Effector CD4-positive, alpha-beta T cell (primary cell): ENCODE results near the gene TTC17.
"Not testable (repeated sequence)": the region's sequence is repeated elsewhere in the genome, so short reads cannot be mapped to it uniquely, and the experiment has no call there.

Source experiments
- DNase-seq: peaks from one replicate; pipeline ENCODE4 v3.0.0-alpha.2; 2020
- total RNA-seq: gene quantifications from one replicate; lab custom pipeline; 2026; lab: John Stamatoyannopoulos, UW

The TTC17 gene, protein sequence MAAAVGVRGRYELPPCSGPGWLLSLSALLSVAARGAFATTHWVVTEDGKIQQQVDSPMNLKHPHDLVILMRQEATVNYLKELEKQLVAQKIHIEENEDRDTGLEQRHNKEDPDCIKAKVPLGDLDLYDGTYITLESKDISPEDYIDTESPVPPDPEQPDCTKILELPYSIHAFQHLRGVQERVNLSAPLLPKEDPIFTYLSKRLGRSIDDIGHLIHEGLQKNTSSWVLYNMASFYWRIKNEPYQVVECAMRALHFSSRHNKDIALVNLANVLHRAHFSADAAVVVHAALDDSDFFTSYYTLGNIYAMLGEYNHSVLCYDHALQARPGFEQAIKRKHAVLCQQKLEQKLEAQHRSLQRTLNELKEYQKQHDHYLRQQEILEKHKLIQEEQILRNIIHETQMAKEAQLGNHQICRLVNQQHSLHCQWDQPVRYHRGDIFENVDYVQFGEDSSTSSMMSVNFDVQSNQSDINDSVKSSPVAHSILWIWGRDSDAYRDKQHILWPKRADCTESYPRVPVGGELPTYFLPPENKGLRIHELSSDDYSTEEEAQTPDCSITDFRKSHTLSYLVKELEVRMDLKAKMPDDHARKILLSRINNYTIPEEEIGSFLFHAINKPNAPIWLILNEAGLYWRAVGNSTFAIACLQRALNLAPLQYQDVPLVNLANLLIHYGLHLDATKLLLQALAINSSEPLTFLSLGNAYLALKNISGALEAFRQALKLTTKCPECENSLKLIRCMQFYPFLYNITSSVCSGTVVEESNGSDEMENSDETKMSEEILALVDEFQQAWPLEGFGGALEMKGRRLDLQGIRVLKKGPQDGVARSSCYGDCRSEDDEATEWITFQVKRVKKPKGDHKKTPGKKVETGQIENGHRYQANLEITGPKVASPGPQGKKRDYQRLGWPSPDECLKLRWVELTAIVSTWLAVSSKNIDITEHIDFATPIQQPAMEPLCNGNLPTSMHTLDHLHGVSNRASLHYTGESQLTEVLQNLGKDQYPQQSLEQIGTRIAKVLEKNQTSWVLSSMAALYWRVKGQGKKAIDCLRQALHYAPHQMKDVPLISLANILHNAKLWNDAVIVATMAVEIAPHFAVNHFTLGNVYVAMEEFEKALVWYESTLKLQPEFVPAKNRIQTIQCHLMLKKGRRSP
- total RNA-seq: 158 reads per million, percentile 90 among the genes with 10 or more reads in this experiment

DNA sequence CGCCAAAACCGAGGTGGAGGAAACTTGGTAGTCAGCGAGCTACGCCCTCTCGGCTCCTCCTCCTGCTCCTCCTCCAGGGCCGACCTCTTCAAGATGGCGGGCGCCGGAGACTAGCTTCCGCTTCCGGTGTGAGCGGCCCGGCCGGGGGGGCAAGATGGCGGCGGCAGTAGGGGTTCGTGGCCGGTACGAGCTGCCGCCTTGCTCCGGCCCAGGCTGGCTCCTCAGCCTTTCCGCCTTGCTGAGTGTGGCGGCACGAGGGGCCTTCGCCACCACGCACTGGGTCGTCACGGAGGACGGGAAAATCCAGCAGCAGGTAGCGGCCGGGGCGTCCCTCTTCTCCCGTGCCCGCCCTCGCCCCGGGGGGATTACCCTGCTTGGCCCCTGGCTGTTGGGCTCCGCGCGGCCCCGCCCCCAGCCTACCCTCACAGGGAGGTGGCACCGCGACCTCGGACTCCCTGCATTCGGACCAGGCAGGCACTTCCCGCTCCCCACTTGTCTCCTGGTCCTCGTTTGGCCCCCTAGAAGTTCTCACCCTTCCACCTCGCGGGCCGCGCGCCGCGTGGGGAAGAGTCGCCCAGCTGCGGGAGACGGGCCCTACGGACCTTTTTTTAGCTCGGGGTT, at the start of gene TTC17:
Gene TTC17, plus strand, starts transcription at position 120 of the 621 bp plus-strand sequence. Its CDS starts 35 bp downstream, at position 155.
- peak; percentile 93 for DNase-seq

DNA sequence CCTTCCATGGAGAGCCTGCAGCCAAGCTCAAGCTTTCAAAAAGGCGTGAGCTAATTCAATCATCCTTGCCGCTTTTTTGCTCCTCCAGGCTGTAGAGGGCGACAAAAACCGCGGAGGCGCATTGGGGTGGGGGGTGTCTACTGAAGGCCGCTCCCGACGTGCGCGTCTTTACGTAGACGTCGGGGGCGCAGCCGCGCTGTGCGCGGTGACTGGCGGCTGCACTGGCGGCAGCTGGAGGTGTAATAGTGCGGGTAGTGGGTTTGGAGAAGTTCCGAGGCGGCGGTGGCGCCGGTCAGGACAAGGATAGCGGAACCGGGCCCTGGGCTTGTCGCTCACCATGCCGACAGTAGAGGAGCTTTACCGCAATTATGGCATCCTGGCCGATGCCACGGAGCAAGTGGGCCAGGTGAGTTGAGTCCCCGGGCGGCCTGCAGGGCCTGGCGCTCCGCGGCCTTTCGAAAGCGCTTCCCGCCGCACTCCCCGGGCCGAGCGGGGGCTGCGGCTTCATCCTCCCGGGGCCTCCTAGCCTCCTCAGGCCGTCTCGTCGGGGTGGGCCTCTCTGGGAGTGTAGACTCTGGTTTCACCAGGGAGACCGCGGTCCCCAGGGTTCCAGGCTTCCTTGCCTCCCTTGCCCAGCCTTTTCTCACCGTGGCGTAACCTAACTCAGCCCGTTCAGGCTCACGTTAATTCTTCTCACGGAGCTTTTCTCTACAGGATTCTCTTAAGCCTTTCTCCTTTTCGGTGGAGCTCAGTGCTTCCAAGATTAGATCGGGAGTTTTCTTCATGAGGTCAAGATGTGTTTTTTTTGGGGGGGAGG, 46.7 kb upstream of the TTC17 start, which contains the start of gene API5:
Gene API5, plus strand, starts transcription at position 206 of the 817 bp plus-strand sequence. Its CDS starts 132 bp downstream, at position 338.
- DNase-seq: peak; percentile 88

DNA sequence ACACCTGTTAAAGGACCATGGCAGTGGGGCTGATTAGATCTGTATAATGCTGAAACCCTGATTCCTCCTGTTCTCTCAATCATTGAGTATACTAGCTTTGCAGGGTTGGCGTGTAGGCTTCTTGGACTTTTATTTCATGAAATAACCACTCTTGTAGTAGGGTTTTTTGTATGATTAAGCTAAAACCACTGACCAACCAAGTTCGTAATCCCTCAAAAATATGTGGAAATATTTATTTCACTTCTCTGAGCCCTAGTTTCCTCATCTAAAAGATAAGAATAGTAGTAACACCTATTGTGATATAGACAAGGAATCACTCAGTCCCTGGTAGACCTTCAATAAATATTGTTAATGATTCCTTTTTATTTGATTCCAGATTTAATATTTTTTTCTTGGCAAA, 42.8 kb upstream of the TTC17 start:
- DNase-seq: no peak

DNA sequence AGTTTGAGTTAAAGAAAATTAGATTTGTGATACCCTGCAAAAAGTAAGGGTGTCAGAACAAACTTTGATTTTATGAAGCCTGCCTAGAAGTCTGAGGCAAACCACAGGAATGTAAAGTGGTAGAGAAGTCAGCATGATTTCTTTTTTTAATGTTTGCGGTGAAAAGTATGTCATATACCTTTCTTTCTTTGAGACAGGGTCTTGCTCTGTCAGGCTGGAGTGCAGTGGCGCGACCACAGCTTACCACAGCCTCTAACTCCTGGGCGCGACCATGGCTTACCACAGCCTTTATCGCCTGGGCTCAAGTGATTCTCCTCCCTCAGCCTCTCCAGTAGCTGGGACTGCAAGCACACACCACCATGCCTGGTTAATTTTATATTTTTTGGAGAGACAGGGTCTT, 42.3 kb upstream of the TTC17 start:
- no peak for DNase-seq

DNA sequence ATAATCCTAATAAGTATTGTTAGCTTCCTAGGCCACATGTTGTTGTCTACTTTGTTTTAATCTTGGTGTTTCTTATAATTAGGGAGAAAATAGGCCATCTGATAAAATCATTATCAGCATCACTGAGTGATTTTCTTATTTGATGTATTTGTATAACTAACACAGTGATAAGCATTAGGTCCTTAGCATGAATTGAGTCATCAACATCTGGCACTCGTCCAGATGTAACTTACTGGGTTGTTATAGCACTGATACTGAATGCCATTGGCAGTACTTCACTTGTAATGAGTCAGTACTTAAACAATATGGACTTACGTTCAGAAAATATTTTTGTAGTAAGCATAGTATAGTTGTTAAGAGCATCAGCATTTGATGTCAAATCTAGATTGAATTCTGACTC, 30.7 kb upstream of the TTC17 start:
- DNase-seq: no peak

DNA sequence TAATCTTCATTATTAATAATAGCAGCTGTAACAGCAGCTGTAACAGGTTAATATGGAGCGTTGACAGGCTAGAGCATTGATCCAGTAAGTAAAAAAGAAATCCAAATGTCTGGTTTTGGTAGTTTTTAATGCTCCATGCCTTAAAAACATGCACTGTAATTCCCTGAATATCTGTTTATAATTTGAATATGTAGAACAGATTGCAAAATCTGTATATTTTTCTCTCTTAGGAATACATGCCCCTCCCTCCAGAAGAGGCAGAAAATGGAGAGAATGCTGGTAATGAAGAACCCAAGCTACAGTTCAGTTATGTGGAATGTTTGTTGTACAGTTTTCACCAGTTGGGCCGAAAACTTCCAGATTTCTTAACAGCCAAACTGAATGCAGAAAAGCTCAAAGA, 30.2 kb upstream of the TTC17 start:
- no peak for DNase-seq

DNA sequence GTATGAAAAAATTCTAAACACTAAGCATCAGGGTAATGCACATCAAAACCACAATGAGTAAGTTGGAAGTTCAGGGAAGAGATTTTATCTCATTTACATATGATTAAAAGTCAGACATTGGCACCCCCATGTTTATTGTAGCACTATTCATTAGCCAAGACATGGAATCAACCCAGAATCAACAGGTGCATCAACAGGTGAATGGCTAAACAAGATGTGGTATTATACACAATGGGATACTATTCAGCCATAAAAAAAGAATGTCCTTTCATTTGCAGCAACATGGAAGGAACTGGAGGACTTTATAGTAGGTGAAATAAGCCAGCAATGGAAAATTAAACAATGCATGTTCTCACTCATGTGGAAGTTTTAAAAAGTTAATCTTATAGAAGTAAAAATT, 17.6 kb upstream of the TTC17 start:
- DNase-seq: no peak

DNA sequence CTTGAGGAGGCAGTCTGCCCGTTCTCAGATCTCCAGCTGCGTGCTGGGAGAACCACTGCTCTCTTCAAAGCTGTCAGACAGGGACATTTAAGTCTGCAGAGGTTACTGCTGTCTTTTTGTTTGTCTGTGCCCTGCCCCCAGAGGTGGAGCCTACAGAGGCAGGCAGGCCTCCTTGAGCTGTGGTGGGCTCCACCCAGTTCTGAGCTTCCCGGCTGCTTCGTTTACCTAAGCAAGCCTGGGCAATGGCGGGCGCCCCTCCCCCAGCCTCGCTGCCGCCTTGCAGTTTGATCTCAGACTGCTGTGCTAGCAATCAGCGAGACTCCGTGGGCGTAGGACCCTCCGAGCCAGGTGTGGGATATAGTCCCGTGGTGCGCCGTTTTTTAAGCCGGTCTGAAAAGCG, 7.3 kb upstream of the TTC17 start:
- not testable (repeated sequence) for DNase-seq

DNA sequence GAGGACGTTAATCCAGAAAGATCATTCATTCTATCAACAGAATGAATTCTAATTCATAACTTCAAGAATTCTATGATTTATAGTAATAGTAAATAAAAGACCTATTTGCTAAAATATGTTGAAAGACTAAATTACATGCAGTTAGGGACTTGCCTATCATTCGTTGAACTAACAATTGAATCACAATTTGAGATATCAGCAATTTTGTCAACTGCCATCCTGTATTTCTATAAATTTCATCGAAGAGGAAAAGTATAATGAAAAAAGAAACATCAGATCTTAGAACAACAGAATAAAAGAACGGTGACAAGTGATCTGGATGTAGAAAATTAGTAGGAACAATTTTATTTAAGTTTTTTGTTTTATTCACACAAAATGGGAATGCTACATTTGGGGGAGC, 4.4 kb upstream of the TTC17 start:
- DNase-seq: no peak

DNA sequence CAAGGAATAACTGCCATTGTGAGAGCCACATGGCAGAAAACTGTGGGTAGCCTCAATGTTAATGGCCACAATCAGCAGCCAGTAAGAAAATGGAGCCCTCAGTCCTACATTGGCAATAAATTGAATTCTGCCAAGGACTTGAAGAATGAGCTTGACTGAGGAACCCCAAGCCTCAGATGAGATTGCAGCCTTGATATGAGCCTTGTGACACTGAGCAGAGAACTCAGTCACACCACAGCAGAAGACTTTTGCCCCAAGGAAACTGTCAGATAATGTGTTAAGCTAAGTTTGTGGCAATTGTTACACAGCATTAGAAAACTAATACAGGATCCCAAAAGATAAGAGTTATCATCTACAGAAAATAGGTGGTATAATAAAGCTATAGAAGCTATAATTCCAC, 2.4 kb upstream of the TTC17 start:
- DNase-seq: no peak

DNA sequence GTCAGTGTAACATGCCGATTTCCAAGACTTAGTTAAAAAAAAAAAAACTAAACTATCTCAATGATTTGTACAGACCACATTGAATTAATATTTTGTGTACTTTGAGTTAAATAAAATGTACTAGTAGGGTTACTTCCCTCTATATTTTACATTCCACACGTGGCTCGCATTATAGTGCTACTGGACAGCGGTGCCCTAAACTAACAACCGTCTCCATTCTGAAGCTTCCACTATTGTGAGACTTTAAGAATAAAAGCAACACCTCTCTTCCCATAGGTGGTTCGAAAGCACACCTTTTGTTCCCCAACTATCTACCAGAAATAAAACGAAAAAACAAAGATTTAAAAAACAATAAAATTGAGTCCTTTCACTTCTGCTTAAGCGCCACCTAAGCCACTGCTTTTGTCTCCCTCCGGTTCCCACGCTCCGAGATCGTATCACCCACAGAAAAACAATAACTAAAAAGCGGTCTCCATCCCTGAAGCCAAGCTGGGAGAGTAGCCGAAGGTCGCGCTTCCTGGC, 380 bp upstream of the TTC17 start:
- no peak for DNase-seq

DNA sequence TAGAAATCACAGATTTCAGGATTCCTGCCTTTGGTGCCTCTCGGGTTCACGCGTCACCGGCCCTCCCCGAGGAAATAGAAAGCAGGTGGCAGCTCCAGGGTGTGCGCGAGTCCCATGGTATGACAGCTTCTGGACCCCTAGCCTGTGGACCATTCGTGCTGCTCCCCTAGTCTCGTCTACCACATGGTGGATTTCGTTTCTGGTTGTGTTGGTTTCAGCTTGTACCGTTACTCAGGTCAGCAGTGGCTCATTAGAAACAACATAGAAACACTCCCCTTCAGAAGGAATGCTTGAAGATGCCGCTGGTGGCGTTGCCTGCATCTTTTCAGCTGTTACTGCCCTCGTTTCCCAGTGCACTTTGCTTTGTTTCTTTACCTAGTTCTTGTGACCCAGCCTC, 700 bp downstream of the TTC17 start:
- no peak for DNase-seq

DNA sequence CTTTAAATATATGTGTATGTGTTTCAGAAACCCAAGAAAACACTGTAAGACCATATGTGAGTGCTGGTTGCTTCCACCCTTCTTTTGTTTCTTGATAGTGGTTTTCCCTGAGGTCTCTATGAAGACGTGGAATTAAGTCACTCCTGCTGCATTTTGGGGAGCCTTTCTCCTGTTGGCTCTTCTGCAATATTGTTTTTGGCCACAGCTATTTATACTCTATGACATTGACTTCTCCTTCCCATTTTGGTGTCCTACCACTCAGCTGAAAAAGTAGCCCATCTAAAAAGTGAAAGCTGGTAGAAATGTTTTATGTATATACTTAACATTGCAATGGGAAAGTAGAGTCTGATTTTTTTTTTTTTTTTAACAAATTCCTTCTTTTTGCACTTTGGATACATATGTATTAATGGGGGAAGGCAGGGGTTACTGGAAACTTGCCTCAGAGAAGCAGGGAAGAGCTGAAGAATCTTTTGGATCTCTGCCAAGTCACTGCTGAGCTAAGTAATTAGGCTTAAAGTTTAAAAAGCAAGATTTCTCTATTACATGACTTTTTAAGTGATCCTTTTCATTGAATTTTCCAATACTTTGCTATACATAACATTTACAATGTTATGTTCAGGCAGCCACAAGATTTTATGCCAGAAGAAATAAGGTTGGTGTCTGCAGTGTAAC, 1.8 kb downstream of the TTC17 start:
- DNase-seq: no peak

DNA sequence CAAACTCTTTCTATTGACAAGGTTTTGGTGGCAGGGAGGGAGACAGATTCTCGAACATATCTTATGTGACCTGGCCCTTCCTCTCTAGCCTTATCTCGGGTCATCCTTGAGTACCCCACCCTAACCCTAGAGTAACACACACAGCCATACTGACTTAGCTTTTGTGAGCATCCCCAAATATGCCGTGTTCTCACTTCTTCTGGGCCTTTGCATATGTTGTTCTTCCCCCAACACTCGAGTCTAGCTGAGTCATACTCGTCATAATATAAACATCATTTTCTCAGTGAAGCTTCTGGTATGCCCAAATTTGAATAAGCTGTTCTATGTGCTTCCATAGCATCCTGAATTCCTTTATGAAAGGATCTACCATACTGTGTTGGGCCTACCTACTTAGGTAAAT, 8.0 kb downstream of the TTC17 start:
- no peak for DNase-seq

DNA sequence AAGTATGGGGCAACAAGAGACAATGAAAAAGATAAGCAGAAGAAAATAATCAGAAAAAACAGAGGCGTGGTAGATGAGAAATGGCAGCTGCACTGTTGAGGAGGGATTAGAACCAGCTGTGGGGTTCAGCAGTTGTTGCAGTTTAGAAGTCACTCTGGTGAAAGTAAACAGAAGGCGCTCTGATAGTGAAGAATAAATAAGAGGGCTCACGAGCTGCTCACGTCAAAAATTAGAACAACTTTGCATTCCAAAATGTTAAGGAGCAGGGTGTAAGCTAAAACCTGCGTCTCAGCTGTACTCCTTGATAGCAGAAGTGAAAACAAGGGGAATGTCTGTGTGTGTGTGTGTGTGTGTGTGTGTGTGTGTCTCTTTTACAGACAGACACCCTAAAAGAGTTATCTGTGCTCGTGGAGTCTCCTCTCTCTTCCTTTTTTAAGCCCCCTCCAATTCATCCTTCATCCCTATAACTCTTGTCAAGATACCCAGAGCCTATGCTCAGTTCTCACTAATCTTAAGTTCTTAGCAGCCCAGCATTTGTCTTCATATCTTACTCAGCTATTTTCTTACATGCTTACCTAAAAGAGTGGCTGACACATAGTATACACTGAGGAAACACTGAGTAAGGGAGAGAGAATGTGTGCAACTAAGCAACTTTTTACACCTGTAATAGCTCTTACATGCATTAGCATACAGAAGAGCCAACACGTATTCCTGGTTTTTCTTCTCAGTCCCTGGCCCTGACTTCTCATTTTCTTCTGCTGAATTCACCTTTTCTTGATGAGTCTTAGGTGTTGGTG, 8.9 kb downstream of the TTC17 start:
- no peak for DNase-seq

DNA sequence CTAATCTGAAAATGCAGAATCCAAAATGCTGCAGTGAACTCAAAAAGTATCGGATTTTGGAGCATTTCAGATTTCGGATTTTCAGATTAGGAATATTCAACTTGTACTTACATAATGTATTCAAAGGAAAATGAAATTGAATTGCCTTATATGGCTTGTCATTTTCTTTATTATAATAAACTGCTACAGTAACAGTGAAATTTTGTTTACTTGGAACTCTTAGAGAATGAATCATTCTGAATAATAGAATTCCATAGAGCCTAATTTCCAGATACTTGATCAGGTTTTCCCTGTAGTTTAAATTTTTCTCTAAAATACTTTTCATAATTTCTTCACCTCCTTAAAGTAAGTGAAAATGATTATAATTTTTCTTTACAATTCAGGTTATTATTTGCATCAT, 17.3 kb downstream of the TTC17 start:
- DNase-seq: no peak

DNA sequence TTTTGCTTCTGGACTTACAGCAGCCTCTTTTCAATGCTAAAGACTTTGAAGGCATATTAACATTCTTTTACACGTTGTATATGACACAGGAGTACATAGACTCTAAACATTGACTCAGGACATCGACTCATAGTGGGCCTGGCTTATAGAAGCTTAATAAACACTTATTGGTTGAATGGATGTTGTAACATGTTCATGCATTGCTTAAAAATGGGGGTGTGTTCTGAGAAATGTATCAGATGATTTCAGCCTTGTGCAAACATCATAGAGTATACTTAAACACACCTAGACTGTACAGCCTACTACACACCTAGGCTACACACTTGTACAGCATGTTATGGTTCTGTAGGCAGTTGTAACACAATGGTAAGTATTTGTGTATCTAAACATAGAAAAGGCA, 17.9 kb downstream of the TTC17 start:
- DNase-seq: no peak

DNA sequence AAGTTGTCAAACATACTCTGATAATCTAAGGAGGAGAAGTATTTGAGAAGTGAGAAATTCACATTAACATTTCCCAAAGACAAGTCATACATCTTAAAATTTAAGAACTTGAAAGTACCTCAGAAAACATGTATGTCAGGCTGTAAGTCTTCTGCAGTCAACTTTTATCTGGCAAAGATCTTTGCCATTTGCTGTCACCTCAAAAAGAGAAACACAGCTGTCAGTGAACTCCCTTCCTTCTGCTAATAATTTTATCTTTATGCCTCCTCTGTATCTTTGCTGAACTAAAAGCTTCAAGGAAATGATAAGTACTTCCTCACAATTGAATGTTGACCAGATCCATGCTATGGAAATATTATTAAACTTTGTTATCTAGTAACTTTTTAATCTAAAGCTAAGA, 18.7 kb downstream of the TTC17 start:
- DNase-seq: no peak

DNA sequence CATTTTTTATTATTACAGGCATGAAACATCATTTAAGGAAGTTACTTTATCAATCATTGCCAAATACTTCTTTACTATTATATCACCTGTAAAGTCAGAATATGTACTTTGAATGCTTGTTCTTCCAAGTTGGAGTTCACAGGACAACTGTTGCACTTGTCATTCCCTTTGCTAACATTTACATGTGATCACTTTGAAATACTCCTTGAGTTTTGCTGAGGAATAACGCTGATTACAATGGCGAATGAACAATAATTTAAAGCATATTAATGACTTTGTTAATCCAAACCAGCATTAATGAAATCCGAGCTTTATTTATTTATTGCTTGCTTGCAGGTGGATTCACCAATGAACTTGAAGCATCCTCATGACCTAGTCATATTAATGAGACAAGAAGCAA, 20.2 kb downstream of the TTC17 start:
- DNase-seq: no peak

DNA sequence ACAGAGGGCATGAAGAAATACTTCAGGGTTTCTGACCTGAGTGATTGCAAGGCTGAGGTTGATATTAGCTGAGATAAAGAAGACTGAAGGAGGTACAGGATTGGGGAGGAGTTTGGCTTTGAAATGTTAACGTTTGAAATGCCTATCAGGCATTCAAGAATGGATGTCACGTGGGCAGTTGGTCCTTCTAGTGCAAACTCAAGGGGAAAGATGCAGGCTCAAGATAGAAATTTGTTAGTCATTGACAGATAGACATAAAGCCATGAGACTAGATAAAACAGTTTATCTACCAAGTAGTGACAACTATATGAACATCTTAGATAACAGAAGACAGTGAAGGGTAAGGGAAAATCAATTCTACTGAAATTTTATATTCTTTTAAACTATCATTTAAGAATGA, 23.1 kb downstream of the TTC17 start:
- DNase-seq: no peak
